MM.1S (cell line): ENCODE measurements around the gene STEAP1B.

Experiments used
- DNase-seq: peaks from one replicate; pipeline ENCODE4 v3.0.0-alpha.2; 2015
- H2AFZ ChIP-seq: fragments of 300-600 bp; sonication (generic); 2 replicates; pipeline ENCODE4 v1.6.0; 2016; ENCODE audit warnings: antibody characterized with exemption, low read length
- H3F3A ChIP-seq: fragments of 300-600 bp; sonication (generic); 2 replicates; pipeline ENCODE4 v1.6.1; 2016; ENCODE audit warnings: mild to moderate bottlenecking, antibody characterized with exemption, low read length, moderate library complexity, mixed read lengths; ENCODE audit not compliant: insufficient read depth
- H3K27ac ChIP-seq: fragments of 300-600 bp; sonication (generic); 2 replicates; pipeline ENCODE4 v1.5.1; 2016; ENCODE audit warnings: mild to moderate bottlenecking, low read length
- H3K27me3 ChIP-seq: fragments of 300-600 bp; sonication (generic); replicated peaks from 2 replicates; pipeline ENCODE4 v1.6.0; 2016; ENCODE audit warnings: low read length; ENCODE audit not compliant: insufficient read depth
- H3K36me3 ChIP-seq: fragments of 300-600 bp; sonication (generic); replicated peaks from 2 replicates; pipeline ENCODE4 v1.6.1; 2016; ENCODE audit warnings: mild to moderate bottlenecking, low read length, mixed read lengths; ENCODE audit not compliant: insufficient read depth
- H3K4me1 ChIP-seq: fragments of 300-600 bp; sonication (generic); 2 replicates; pipeline ENCODE4 v1.6.1; 2016; ENCODE audit warnings: low read length, mixed read lengths
- H3K4me2 ChIP-seq: fragments of 300-600 bp; sonication (generic); 2 replicates; pipeline ENCODE4 v1.6.0; 2016; ENCODE audit warnings: low read depth, low read length
- H3K4me3 ChIP-seq: fragments of 300-600 bp; sonication (generic); 2 replicates; pipeline ENCODE4 v1.5.1; 2016; ENCODE audit warnings: low read length, mixed read lengths
- H3K79me2 ChIP-seq: fragments of 300-600 bp; sonication (generic); 2 replicates; pipeline ENCODE4 v1.6.1; 2016; ENCODE audit warnings: mixed run types, low read length, mixed read lengths
- H3K9ac ChIP-seq: fragments of 300-600 bp; sonication (generic); 2 replicates; pipeline ENCODE4 v1.6.1; 2016; ENCODE audit warnings: low read length, mixed read lengths
- H3K9me2 ChIP-seq: fragments of 300-600 bp; sonication (generic); replicated peaks from 2 replicates; pipeline ENCODE4 v1.6.1; 2016; ENCODE audit warnings: mild to moderate bottlenecking, low read length, mixed read lengths; ENCODE audit not compliant: insufficient read depth
- H3K9me3 ChIP-seq: fragments of 300-600 bp; sonication (generic); replicated peaks from 2 replicates; pipeline ENCODE4 v1.6.1; 2016; ENCODE audit warnings: mild to moderate bottlenecking, low read length, mixed read lengths; ENCODE audit not compliant: insufficient read depth
- H4K20me1 ChIP-seq: fragments of 300-600 bp; sonication (generic); 2 replicates; pipeline ENCODE4 v1.6.1; 2016; ENCODE audit warnings: mild to moderate bottlenecking, low read length, moderate library complexity, mixed read lengths; ENCODE audit not compliant: insufficient read depth
- CTCF ChIP-seq: fragments of 300-600 bp; sonication (generic); IDR thresholded peaks from 2 replicates; pipeline ENCODE4 v1.5.1; 2016; ENCODE audit warnings: antibody characterized with exemption, low read length, mixed read lengths
- EZH2 ChIP-seq: fragments of 300-600 bp; sonication (generic); optimal IDR thresholded peaks from 2 replicates; pipeline ENCODE3; 2017; ENCODE audit warnings: low read depth, mild to moderate bottlenecking, antibody characterized with exemption, low read length, mixed read lengths
- EZH2phosphoT487 ChIP-seq: fragments of 300-600 bp; sonication (generic); IDR thresholded peaks from 2 replicates; pipeline ENCODE4 v1.6.1; 2018; ENCODE audit warnings: antibody characterized with exemption, low read length

STEAP1B gene

GRCh38 chr7:22546769-22547168 is 46.8 kb upstream of the STEAP1B start:
- Histone ChIP-seq H3K9me2 (no peaks in the 10 kb centered on the region), H3K9ac (no peak overlapping the region), H3K36me3 (no peaks in the 10 kb centered on the region), H3F3A (no peaks in the 10 kb centered on the region), H2AFZ (no peak overlapping the region), H3K4me1 (no peaks in the 10 kb centered on the region), H3K27me3 (no peaks in the 10 kb centered on the region), H3K4me3 (no peak overlapping the region), H3K79me2 (no peaks in the 10 kb centered on the region), H3K4me2 (no peak overlapping the region), H4K20me1 (no peaks in the 10 kb centered on the region), H3K9me3 (no peaks in the 10 kb centered on the region), H3K27ac (no peak overlapping the region)
- no peak for DNase-seq
- TF ChIP-seq EZH2 (no peak), CTCF (no peak), EZH2phosphoT487 (no peak)

- Histone ChIP-seq H3K9ac (no peak overlapping the region), H3F3A (no peaks in the 10 kb centered on the region), H4K20me1 (no peaks in the 10 kb centered on the region), H3K27ac (no peak overlapping the region), H3K4me3 (no peak overlapping the region), H3K4me2 (no peak overlapping the region), H3K9me3 (no peaks in the 10 kb centered on the region), H3K36me3 (no peaks in the 10 kb centered on the region), H3K79me2 (no peaks in the 10 kb centered on the region), H3K9me2 (no peaks in the 10 kb centered on the region), H3K4me1 (no peaks in the 10 kb centered on the region), H3K27me3 (no peaks in the 10 kb centered on the region), H2AFZ (no peak overlapping the region)
- TF ChIP-seq EZH2phosphoT487 (no peak), CTCF (no peak)
- no peak for DNase-seq
These were observed 45.5 kb upstream of the STEAP1B start for GRCh38 chr7:22545529-22545928.

GRCh38 chr7:22544245-22544644 is 44.3 kb upstream of the STEAP1B start:
- Histone ChIP-seq H3K9me2 (no peaks in the 10 kb centered on the region), H3K4me3 (no peak overlapping the region), H3F3A (no peaks in the 10 kb centered on the region), H3K36me3 (no peaks in the 10 kb centered on the region), H4K20me1 (no peaks in the 10 kb centered on the region), H2AFZ (no peak overlapping the region), H3K4me1 (no peaks in the 10 kb centered on the region), H3K4me2 (no peak overlapping the region), H3K9ac (no peak overlapping the region), H3K9me3 (no peaks in the 10 kb centered on the region), H3K27me3 (no peaks in the 10 kb centered on the region), H3K27ac (no peak overlapping the region), H3K79me2 (no peaks in the 10 kb centered on the region)
- no peak for DNase-seq
- TF ChIP-seq EZH2 (no peak), EZH2phosphoT487 (no peak), CTCF (no peak)
